Dedifferentiated amniotic fluid mesenchymal stem cell (primary cell): Measurements from ENCODE around the gene SPARC.
A peak's percentile ranks its signal among the peaks of the same experiment; 100 is the strongest.
"Not testable (repeated sequence)": the region's sequence is repeated elsewhere in the genome, so short reads cannot be mapped to it uniquely, and the experiment has no call there.

Experiments
- DNase-seq: peaks from one replicate; pipeline ENCODE4 v3.0.0-alpha.2; 2016; ENCODE audit errors: extremely low spot score

Gene SPARC

DNA sequence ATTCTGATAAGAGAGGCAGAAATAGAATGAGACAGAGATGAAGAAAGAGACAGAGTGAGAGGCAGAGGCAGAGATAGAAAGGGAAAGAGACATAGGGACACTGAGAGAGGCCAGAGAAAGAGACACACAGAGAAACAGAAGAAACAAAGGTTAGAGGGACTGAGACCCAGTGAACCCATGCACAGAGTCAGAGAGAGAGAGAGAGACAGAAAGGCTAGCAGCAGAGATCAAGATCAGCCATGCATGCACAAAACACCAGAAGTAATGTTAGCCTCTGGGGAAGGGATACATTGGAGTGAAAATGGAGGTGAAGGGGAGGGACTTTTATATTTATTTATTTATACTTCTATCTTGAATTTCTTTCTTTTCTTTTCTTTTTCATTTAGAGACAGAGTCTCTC, 14.1 kb upstream of the SPARC start:
- no peak for DNase-seq

GRCh38 chr5:151700296-151700695, 13.6 kb upstream of the SPARC start:
- DNase-seq = no peak

GRCh38 chr5:151699071-151699901, 12.6 kb upstream of the SPARC start:
- DNase-seq = peak; percentile 97

GRCh38 chr5:151698081-151698480, 11.4 kb upstream of the SPARC start:
- DNase-seq = not testable (repeated sequence)

GRCh38 chr5:151697452-151697851, 10.7 kb upstream of the SPARC start:
- no peak for DNase-seq

DNA sequence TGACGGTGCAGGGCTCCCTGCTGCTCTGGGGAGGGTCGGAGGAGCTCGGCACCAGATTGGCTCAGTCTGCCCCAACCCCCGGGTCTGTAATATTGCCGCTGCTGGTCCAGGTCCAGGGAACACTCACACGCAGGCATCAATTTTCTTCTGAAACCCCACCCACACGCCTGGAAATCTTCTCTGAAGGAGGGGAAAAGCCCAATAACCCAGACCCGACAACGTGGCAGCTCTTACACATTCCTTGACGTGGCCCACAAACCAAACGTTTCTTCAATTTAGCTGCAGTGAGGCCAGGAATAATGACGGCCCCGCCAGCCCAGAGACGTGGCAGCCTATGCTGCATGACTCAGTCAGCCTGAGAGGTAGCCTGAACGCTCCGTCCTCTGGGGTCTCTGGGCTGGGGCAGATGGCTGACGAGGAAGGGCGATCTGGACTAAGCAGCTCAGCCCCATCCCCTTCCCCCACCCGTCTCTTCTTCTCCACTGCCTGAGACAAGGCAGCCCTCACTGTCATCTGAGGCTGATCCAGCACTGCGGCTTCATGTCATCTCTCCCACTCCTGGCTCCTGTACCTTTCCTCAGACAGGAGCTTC, 9.9 kb upstream of the SPARC start:
- peak; percentile 99 for DNase-seq

- DNase-seq = no peak
These were observed 8.7 kb upstream of the SPARC start for GRCh38 chr5:151695464-151695863.

GRCh38 chr5:151694035-151694485, 7.3 kb upstream of the SPARC start:
- no peak for DNase-seq

- peak; percentile 61 for DNase-seq
These were observed 5.6 kb upstream of the SPARC start for GRCh38 chr5:151692312-151692711.

DNA sequence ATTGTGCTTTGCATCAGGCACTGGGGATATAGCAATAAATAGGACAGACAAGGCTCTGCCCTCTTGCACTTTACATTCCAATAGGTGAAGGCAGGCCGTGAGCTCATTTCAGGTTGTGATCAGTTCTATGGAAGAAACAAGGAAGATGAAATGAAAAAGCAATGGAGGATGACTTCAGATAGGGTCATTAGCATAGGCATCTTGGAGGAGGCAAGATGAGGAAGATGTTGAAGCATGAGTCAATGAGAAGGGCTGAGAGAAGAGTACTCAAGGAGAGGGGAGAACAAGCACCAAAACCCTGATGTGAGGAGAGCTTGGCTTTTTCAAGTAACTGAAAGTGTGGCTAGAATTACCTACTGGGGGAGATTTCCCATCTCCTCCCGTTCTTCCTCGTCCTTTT, 5.0 kb upstream of the SPARC start:
- DNase-seq = no peak

DNA sequence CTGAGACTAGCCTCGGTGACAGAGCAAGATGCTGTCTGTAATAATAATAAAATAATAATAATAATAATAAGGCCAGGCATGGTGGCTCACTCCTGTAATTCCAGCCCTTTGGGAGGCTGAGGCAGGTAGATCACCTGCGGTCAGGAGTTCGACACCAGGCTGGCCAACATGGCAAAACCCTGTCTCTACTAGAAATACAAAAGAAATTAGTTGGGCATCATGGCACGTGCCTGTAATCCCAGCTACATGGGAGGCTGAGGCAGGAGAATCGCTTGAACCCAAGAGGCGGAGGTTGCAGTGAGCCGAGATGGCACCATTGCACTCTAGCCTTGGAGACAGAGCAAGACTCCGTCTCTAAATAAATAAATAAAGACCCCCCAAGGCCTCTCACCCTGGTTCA, 2.9 kb upstream of the SPARC start:
- not testable (repeated sequence) for DNase-seq

DNA sequence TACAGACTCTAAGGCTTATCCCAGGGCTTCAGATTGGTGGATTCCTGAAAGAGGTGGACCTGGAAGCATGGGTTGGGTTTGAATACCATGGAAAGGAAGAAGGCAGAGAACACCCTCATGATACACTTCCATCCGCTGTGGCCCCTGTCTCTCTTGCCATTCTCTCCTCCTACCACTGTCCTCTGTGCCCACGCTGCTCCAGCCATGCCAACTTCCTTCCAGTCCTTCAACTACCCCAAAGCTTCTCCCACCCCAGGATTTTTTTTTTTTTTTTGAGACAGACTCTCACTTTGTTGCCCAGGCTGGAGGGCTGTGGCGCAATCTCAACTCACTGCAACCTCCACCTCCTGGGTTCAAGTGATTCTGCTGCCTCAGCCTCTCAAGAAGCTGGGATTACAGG, 1.7 kb upstream of the SPARC start:
- DNase-seq = no peak

DNA sequence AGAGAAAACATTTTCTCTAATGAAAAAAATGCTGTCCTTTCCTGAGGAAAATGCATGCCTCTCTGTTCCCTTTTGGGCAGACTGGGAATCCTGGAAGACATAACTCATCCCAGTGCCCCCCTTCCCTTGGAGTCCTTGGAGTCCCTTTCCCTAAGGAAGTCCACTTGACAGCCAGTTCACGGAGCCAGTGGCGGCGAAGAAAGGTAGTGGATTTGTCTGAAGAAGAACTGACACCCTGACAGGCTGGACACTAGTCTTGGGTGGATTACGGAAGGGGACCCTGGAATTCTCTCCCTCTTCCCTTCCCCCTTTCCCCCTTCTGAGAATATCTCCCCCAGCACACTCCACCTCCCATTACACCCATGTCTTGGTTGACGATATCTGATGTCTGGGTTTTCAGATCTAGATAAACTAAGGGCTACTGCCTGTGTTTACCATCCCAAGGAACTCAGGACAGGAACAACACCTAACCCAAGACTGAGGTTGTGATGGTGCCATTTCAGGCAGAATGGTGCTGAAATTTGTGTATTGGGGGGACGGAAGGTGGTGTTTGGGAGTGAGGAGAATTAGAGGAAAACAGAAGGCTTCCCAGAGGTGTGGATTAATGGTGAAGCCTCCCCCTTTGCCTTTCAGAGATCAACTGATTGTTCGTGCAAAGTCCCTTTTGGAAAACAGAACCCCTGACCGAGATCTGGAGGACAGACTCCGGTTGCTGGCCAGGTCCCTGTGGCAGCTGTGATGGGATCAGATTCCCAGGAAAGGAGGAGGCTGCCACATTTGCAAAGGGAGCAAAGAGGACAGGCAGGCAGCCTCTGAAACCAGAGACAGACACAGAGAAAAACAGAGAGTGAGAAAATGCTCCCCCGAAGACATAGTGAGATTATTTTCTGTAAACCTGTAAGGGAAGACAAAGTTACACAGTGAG, 704 bp downstream of the SPARC start:
- no peak for DNase-seq

GRCh38 chr5:151684690-151685361, 1.9 kb downstream of the SPARC start:
- DNase-seq = peak; percentile 94

DNA sequence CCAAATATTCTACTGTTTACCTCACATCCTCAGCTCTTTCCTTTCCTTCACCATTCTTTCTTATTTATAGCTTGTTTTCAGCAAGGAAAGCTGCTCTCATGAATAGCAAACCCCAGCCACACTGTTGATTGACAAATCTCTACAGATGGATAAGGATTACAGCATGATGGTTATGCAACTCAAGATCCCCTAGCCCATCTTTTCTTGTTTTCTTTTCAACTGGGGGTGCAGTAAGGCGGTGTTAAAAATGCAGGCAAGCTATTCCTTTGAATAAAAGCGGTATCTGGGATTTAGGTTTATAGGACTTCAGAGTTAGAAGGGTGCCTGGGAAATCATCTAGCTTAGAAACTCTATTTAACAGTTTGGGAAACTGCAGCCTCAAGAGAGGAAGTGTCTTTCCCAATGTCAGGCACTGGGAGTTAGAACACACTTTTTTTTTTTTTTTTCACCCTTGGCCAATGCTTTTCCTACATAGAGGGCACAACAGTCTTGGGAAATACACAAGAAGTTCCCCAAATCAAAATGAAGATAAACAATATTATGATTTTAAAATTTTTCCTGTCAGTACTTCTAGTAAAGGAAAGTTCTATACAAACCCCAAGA, 2.6 kb downstream of the SPARC start:
- DNase-seq = no peak

GRCh38 chr5:151683444-151683843, 3.3 kb downstream of the SPARC start:
- no peak for DNase-seq

GRCh38 chr5:151682751-151683331, 3.9 kb downstream of the SPARC start:
- no peak for DNase-seq

DNA sequence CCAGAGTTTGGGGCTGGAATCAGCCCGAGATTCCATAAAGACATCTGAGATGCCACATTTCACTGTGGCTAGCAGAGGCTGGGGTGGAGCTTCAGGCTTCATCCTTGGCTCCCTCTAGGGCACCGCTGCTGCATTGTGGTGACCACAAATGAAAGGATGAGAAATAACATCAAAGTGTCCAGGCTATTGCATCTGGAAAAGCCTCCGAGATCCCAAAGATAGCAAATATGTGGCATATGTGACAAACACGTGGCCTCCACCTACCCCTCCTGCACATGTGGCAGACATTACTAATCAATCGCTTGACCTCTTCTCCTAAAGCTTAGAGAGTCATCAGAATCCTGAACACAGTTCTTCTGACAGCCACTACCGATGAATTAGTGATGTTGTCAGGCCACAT, 4.5 kb downstream of the SPARC start:
- no peak for DNase-seq

DNA sequence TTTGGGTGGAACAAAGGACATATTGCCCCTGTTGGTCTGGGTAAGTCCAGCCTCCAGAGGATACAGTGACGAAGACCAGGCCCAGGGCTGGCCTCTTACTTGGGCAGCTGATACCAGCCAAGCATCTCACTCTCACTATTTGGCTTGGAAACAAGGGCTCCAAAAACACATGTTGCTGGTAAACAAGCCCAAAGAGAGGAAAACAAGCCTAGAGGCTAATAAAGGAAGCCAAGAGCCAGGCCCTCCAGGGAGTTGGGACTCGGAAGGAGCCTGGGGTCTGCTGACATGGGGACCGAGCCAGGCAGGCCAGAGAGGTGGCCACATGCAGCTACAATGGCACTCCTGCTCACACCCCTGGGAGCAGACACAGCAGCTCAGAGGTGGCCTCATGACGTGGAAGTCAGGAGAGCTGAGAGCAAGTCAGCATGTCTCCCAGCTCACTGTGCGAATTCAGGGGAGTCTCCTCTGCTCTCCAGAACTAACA, 5.7 kb downstream of the SPARC start:
- no peak for DNase-seq

- DNase-seq = not testable (repeated sequence)
These were observed 6.6 kb downstream of the SPARC start for GRCh38 chr5:151680156-151680505.
